ENCODE measurements around the gene CARD16. TPM values are rescaled to one million over a fixed set of nuclear protein-coding genes. Genes with fewer than 3 reads are reported as not detected.

Gene CARD16
- total and polyA plus RNA-seq, 12 donors, result 4.8 to 31.7 (median 8.0) TPM

- DNase-seq, result no peak
- H3K27ac ChIP-seq, result peak overlapping the region in 4 of 10 donors; percentile 26 to 54 (median 38)
- intact Hi-C loops (cut with DNase I), result loop anchor here in 2 of 10 donors (5.0 to 10.0 kb wide), 2 partner anchors 35 to 47 kb away; no protein-coding TSS in a partner anchor
- no peak overlapping the region for H3K4me3 ChIP-seq
- H3K9me3 ChIP-seq, result peaks cover 0 to 25% (median 9%) of the 10 kb centered on the region in 11 donors
- no peaks in the 10 kb centered on the region for H3K27me3 ChIP-seq
- H3K36me3 ChIP-seq, result no peaks in the 10 kb centered on the region
- H3K4me1 ChIP-seq, result peaks cover 0 to 3% (median 0%) of the 10 kb centered on the region in 9 donors
- 89 to 91% methylated on average over 4 of the region's 4 CpGs for WGBS, 2 donors
- no peak for ATAC-seq
- no peak for TF ChIP-seq CTCF (IDR thresholded peaks at IDR 0.05)
Measured at GRCh38 chr11:104991994-104992393, 53.1 kb downstream of the CARD16 start.

Other genes starting within 250 kb of the CARD16 start
- gene CASP12, start 146.9 kb downstream of the CARD16 start, total RNA-seq, result under 1 TPM in 4 of 10 donors, not detected in 6; 0.30 to 0.46 (median 0.37) TPM
- gene CASP12, start 146.9 kb downstream of the CARD16 start, polyA plus RNA-seq, result under 1 TPM; 0.06 to 0.22 TPM
- gene CASP4, start 76.8 kb downstream of the CARD16 start, total RNA-seq, result 10 to 100 TPM in 8 of 10 donors, 1 to 10 TPM in 2; 6.6 to 42.7 (median 11.8) TPM
- 10 to 100 TPM; 19.0 to 19.3 TPM for gene CASP4, start 76.8 kb downstream of the CARD16 start, polyA plus RNA-seq
- under 1 TPM in 3 of 10 donors, not detected in 7; 0.18 to 0.79 (median 0.25) TPM for gene CASP5, start 22.2 kb downstream of the CARD16 start, total RNA-seq
- under 1 TPM in 1 of 2 donors, not detected in 1; 0.03 TPM for gene CASP5, start 22.2 kb downstream of the CARD16 start, polyA plus RNA-seq
- gene CASP1, start 10.2 kb downstream of the CARD16 start, total RNA-seq, result 10 to 100 TPM in 2 of 10 donors, 1 to 10 TPM in 8; 4.3 to 35.5 (median 7.5) TPM
- 10 to 100 TPM in 1 of 2 donors, 1 to 10 TPM in 1; 8.9 to 11.6 TPM for gene CASP1, start 10.2 kb downstream of the CARD16 start, polyA plus RNA-seq
- under 1 TPM in 1 of 10 donors, not detected in 9; 0.67 TPM for gene CARD18, start 94.4 kb upstream of the CARD16 start, total RNA-seq
- 1 to 10 TPM in 1 of 2 donors, under 1 TPM in 1; 0.07 to 2.3 TPM for gene CARD18, start 94.4 kb upstream of the CARD16 start, polyA plus RNA-seq

Measured in heart right ventricle (tissue), 16 donors.